Gastrocnemius medialis (tissue), 4 donors: ENCODE data around the gene PKD2L2.

ENCODE experiments used
- POLR2A ChIP-seq, 2 donors: fragments of 450-650 bp; IDR thresholded peaks; one replicate each; pipeline ENCODE4 v1.6.1; 2017; ENCODE audit warnings: antibody characterized with exemption in 2 of 2, mild to moderate bottlenecking in 2 of 2, moderate library complexity in 2 of 2
- TF ChIP-seq, protein P1 (sequence below), 5 experiments: fragments of 450-650 bp in 3 of 5; fragments of 200-600 bp in 2 of 5; sonication (generic) in 2 of 5; IDR thresholded peaks in 4 of 5; conservative IDR thresholded peaks in 1 of 5; 1 replicate in 4 of 5; 2 replicates in 1 of 5; pipeline ENCODE4 v1.5.1; 2016 to 2019; ENCODE audit warnings: antibody characterized with exemption in 5 of 5, mild to moderate bottlenecking in 3 of 5, moderate library complexity in 3 of 5

DNA sequence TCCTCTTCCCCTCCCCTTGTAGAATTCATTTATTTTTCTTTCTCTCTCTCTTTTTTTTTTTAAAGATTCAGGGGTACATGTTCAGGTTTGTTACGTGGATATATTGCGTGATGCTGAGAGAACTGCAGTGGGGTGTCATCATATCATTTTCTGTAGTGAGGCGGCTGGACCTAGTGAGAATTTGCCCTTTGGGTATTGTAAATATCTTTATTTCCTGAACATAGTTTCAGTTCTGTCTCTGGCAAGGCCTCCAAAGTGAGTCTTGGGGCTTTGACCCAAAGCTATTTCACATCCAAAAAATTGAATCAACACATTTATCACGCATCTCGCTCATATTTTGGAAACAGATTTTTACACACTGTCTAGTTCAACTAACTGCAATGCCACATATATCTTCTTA lies 47.0 kb upstream of the PKD2L2 start:
- TF ChIP-seq, protein P1, sequence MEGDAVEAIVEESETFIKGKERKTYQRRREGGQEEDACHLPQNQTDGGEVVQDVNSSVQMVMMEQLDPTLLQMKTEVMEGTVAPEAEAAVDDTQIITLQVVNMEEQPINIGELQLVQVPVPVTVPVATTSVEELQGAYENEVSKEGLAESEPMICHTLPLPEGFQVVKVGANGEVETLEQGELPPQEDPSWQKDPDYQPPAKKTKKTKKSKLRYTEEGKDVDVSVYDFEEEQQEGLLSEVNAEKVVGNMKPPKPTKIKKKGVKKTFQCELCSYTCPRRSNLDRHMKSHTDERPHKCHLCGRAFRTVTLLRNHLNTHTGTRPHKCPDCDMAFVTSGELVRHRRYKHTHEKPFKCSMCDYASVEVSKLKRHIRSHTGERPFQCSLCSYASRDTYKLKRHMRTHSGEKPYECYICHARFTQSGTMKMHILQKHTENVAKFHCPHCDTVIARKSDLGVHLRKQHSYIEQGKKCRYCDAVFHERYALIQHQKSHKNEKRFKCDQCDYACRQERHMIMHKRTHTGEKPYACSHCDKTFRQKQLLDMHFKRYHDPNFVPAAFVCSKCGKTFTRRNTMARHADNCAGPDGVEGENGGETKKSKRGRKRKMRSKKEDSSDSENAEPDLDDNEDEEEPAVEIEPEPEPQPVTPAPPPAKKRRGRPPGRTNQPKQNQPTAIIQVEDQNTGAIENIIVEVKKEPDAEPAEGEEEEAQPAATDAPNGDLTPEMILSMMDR (IDR thresholded peaks at IDR 0.05 in 4 of 5, conservative IDR thresholded peaks at IDR 0.05 in 1 of 5) = no peak
- TF ChIP-seq POLR2A (IDR thresholded peaks at IDR 0.05) = no peak
